Type B pancreatic cell (in vitro differentiated cells): Measurements from ENCODE around the gene PSMD10. TPM values are rescaled to one million over a fixed set of nuclear protein-coding genes. Genes with fewer than 3 reads are reported as not detected.

Experiments used
- DNase-seq: peaks from one replicate; pipeline ENCODE4 v3.0.0; 2021; ENCODE audit warnings: mixed read lengths; ENCODE audit not compliant: unreplicated experiment; ENCODE audit errors: extremely low spot score
- H3K27ac Mint-ChIP-seq: 2 replicates; pipeline ENCODE4 v1.8.0; 2021; ENCODE audit warnings: mild to moderate bottlenecking, mixed read lengths
- H3K27me3 Mint-ChIP-seq: 2 replicates; pipeline ENCODE4 v1.8.0; 2021; ENCODE audit warnings: mixed read lengths
- H3K36me3 Mint-ChIP-seq: 2 replicates; pipeline ENCODE4 v1.8.0; 2021; ENCODE audit warnings: mixed read lengths
- H3K4me1 Mint-ChIP-seq: one replicate; pipeline ENCODE4 v1.8.0; 2021; ENCODE audit warnings: mixed read lengths; ENCODE audit not compliant: unreplicated experiment
- H3K4me3 Mint-ChIP-seq: 2 replicates; pipeline ENCODE4 v1.8.0; 2021; ENCODE audit warnings: mild to moderate bottlenecking, mixed read lengths
- H3K9me3 Mint-ChIP-seq: 2 replicates; pipeline ENCODE4 v1.8.0; 2021; ENCODE audit warnings: mixed read lengths
- total RNA-seq: library from RNA; stranded (reverse); gene quantifications from 2 replicates; pipeline ENCODE4 v1.2.1, GENCODE V29; 2021; ENCODE audit warnings: low replicate concordance
- TF ChIP-seq, protein P1 (sequence below): fragments of 200-600 bp; sonication (generic); conservative IDR thresholded peaks from 2 replicates; pipeline ENCODE4 v1.5.0; 2021; ENCODE audit warnings: antibody characterized with exemption, mild to moderate bottlenecking

PSMD10 gene
- total RNA-seq, 1 donor from 2014 or later: 88.3 TPM

DNA sequence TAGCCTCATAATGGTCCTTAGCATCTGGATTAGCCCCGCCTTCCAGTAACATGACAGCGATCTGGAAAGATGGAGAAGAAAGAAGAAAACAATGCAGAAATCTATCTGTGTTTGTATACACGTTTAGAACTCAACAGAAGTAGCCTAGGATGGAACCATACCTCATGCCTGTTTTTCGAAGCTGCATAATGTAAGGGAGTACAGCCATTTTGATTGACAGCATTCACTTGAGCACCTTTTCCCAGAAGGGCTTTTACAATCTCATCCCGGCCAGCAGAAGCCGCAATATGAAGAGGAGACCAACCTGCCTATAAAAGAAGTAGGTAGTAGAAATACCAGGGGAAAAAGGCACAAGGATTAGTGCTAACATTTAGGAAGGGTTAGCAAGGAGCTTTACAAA lies 3.5 kb downstream of the PSMD10 start:
- TF ChIP-seq, protein P1, sequence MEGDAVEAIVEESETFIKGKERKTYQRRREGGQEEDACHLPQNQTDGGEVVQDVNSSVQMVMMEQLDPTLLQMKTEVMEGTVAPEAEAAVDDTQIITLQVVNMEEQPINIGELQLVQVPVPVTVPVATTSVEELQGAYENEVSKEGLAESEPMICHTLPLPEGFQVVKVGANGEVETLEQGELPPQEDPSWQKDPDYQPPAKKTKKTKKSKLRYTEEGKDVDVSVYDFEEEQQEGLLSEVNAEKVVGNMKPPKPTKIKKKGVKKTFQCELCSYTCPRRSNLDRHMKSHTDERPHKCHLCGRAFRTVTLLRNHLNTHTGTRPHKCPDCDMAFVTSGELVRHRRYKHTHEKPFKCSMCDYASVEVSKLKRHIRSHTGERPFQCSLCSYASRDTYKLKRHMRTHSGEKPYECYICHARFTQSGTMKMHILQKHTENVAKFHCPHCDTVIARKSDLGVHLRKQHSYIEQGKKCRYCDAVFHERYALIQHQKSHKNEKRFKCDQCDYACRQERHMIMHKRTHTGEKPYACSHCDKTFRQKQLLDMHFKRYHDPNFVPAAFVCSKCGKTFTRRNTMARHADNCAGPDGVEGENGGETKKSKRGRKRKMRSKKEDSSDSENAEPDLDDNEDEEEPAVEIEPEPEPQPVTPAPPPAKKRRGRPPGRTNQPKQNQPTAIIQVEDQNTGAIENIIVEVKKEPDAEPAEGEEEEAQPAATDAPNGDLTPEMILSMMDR: no peak
- Mint-ChIP-seq H3K27ac (no peak overlapping the region), H3K9me3 (no peaks in the 10 kb centered on the region), H3K4me3 (no peak overlapping the region), H3K27me3 (no peaks in the 10 kb centered on the region), H3K36me3 (peaks cover 13% of the 10 kb centered on the region), H3K4me1 (peaks cover 7% of the 10 kb centered on the region)
- DNase-seq: no peak

DNA sequence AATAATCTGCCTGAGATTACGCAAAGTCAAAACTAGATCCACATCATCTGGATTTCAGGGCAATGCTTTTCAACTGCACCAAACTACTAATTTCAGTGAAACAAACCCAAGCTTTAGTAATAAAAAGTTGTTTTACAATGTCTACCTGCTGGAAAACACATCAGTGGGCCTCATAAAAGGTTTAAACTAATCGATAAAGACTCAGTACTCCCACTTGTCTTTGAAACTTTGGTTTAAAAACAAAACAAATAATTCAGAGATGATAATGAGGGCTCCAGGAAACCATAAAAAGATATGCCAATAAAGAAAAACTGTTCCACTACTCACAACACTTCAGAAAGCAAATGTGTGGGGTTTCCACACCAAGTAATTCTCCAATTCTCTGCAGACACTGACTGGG lies 10.2 kb downstream of the PSMD10 start:
- Mint-ChIP-seq H3K27me3 (no peaks in the 10 kb centered on the region), H3K4me3 (no peak overlapping the region), H3K36me3 (peaks cover 9% of the 10 kb centered on the region), H3K9me3 (no peaks in the 10 kb centered on the region), H3K4me1 (no peaks in the 10 kb centered on the region), H3K27ac (no peak overlapping the region)
- no peak for DNase-seq
- TF ChIP-seq, protein P1: no peak

DNA sequence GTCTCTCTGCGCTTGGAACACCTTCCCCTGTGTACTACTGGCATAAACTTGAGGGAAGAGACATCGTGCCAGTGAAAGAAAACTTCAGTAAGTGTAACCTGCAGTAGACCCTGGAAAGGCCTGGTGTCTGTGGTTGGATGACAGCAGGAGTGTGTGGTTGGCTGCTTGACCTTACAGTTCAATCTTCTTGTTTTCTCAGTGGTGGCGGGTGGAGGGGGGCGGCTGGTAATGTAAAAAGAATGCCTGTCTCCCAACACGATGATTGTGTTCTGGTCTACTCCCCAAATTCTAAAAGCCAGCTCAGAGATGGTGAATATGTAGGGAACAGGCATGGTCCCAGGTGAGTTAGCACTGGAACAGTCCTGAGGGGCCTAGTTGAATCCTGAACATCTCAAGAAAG lies 18.6 kb downstream of the PSMD10 start:
- Mint-ChIP-seq H3K27ac (no peak overlapping the region), H3K4me3 (no peak overlapping the region), H3K27me3 (peaks cover 26% of the 10 kb centered on the region), H3K4me1 (no peaks in the 10 kb centered on the region), H3K36me3 (no peaks in the 10 kb centered on the region), H3K9me3 (no peaks in the 10 kb centered on the region)
- TF ChIP-seq, protein P1: no peak
- no peak for DNase-seq

DNA sequence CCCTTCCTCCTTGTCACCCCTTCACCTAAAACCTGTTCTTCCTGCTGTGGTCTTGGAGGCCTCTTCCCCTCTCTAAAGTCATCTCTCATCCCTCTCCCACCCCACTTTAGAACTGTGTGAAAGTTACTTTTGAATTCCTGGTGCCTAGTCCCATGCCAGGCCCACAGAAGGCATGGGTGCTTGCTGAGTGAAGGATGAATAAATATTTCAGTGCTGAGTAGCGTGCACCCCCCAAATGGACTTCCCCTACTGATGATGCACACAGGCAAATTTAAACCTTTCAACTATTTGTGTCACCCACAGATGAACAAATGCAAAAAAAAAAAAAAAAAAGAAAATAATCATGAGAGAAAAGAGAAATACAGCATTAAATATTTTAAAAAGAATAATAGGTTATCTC lies 19.8 kb downstream of the PSMD10 start:
- Mint-ChIP-seq H3K27ac (no peak overlapping the region), H3K36me3 (no peaks in the 10 kb centered on the region), H3K4me3 (no peak overlapping the region), H3K27me3 (peaks cover 30% of the 10 kb centered on the region), H3K9me3 (no peaks in the 10 kb centered on the region), H3K4me1 (no peaks in the 10 kb centered on the region)
- DNase-seq: no peak
- TF ChIP-seq, protein P1: no peak

DNA sequence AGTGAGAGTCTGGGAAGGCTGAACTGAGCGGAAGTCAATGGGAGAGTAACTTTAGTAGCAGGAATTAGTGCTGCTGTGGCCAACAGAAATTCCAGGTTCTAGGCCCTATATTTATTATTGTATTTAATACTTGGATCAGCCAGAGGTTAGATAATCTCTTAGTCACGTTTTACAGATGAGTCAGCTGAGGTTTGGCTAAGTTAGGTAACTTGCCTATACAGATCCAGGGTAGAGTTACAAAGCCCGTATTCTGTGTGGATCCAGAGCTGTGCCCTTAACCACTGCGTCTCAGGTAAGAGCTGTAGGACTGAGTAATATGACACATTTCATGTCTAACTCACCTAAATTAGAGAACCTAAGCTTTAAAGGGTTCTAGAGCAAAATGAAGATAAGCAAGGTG lies 20.5 kb downstream of the PSMD10 start:
- Mint-ChIP-seq H3K4me3 (no peak overlapping the region), H3K27me3 (peaks cover 30% of the 10 kb centered on the region), H3K36me3 (no peaks in the 10 kb centered on the region), H3K27ac (no peak overlapping the region), H3K9me3 (no peaks in the 10 kb centered on the region), H3K4me1 (no peaks in the 10 kb centered on the region)
- no peak for DNase-seq
- TF ChIP-seq, protein P1: no peak

DNA sequence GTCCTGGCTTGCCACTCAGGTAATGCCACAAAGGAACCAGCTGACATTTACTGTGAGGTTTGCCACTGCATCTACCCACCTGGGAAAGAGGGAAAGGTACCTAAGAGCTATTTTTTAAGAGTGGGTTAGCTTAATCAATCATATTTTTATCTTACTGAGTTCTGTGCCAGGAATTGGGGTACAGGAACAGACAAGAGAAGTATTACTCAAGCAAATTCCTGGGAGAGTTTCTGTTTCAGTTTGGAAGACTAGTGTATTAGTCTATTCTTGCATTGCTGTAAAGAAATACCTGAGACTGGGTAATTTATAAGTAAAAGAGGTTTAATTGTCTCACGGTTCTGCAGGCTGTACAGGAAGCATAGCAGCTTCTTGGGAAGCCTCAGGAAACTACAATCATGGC lies 23.2 kb downstream of the PSMD10 start:
- no peaks in the 10 kb centered on the region for H3K9me3 Mint-ChIP-seq
- H3K4me1 Mint-ChIP-seq: no peaks in the 10 kb centered on the region
- H3K4me3 Mint-ChIP-seq: no peak overlapping the region
- TF ChIP-seq, protein P1: no peak
- H3K27ac Mint-ChIP-seq: no peak overlapping the region
- no peaks in the 10 kb centered on the region for H3K36me3 Mint-ChIP-seq
- H3K27me3 Mint-ChIP-seq: peaks cover 14% of the 10 kb centered on the region
- DNase-seq: no peak
